Islet precursor cell (in vitro differentiated cells): ENCODE measurements around the gene DTHD1.

Source experiments
- DNase-seq: peaks from one replicate; pipeline ENCODE4 v3.0.0-alpha.2; 2018

Gene DTHD1

DNA sequence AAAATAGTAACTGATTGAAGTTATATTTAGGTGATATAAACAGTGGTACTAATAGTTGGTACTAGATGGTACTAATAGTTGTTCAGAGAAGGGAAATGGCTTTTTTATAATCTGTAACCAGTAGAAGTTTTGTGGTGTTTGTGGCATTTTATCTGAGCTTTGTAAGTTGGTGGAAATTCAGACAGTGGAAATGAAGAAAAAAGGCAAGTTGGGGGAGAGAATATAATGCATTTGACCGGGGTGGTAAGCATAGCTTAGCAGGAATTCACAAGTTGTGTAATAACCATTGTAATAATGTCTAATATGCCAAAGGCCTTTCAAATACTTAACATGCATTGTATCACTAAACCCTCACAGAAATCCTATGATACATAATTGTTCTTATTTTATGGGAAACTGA is 36.3 kb downstream of the DTHD1 start:
- no peak for DNase-seq

DNA sequence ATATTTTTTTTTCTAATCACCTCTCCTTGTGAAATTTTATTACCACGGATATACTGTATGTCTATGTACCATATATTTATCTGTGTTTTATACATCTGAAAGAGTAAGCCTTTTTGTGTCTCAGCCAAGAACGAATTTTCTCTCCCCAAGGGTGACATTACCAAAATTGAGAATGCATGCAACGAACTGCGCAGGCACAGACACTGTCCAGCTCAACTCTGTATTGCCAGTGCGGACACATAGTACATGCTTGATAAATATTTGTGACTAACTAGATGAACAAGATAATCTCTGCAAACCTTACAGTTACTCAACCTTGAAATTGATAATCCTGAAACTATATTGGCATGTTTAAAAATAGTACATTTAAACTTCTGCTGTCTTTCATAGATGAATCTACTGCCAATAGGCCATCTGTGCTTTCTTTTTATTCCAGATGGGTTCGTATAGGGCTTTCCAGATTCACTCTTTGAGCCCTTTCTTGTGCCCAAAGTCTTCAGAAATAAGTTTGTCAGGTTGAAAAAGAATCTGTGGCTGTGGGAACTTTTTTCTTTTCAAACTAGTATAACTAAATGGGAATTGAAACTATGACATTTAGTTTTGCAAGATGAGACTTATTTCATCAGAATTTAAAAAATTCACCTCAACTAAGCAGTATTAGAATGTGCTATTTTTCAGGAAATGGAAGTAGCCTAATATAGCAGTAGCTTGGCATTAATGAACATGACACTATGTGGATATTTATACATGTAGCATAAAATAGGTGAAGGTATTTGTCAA is 38.9 kb downstream of the DTHD1 start:
- DNase-seq = no peak

DNA sequence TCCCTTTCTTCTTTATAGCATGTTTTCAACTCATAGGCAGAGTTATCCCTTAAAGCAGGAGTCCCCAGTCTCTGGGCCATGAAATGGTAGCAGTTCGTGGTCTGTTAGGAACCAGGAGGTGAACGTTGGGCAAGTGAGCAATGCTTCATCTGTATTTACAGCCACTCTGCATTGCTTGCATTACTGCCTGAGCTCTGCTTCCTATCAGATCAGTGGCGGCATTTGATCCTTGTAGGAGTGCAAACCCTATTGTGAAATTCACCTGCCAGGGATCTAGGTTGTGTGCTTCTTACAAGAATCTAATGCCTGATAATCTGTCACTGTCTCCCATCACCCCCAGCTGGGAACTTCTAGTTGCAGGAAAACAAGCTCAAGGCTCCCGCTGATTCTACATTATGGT is 39.8 kb downstream of the DTHD1 start:
- DNase-seq = no peak

DNA sequence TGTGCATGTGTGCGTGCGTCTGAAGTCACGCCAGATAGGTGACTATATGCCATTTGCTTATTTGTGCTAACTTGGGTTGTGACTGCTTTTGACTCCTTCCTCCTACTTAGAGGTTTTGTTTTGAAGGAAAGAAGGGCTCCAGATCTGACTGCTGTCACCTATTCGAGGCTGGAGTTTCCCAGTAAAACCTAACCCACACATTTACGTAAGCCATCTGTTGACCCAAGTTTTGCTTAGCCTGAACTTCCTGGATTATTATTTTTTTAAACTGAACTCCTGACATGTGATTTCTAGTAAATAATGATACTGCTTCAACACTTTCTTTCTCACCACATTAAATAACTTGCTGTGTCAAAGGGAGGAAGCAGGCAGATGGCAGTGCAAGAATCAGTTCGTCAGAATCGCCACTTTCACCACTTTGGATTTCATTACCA is 41.5 kb downstream of the DTHD1 start:
- no peak for DNase-seq

DNA sequence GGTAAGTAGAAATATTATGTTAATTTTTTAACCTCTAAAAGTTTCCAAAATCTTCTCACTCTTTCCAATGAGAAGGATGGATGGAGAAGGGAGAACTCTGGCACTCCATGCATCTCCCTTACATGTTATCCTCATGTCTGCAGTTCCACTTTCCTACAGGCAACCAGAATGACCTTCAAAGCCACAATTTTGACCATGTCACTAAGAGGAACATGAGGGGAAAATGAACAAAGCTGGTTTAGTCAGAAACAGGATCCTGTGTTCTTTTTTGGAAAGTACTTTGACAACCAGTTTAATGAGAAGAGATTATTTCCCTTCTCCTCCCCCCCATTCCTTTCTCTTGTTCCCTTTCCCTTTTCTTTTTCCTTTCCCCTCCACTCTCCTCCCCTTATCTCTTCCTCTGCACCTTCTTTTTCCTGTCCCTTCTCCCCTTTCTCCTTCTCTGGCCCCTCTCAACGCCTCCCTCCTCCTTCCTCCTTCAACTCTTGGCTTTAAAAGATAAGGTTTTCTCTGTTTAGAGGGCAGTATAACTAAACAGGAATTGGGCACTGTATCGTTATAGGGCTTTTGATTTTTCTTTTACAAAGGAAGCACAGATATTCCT is 42.5 kb downstream of the DTHD1 start:
- no peak for DNase-seq

DNA sequence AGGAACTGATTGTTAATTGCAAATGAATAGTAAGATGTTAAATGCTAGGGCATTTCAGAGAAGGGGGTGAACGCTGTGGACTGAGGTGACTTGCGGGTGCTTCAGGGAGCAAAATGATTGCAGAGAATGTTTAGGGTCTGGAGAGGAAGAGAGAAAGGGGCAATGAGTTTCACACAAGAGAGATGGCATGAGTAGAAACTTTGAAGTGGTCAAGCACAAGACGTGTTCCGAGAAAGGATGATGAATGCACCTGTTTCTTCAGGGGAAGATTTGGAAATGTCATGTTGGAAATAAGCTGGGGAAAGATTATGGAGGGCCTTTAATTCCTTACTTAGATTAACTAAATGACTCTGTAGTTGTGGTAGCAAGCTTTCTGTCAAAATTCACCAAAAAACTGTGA is 43.4 kb downstream of the DTHD1 start:
- DNase-seq = no peak

DNA sequence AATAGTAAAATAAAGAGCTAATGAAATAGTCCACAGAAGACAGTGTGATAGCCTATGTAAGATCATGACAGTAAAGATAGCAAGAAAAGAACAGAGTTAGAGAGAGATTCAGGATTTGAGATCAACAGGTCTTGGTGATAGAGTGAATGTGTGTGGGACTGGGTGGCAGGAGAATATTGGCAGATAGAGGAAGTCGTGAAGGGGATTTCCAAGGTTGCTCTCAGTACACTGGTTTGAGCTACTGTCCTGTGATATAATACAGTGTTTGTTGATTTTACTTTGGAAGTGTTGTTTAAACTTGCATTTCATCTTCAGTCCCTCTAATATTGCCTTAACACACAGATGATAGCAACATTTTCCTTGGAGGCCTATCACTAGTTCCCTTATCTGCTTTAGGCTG is 44.1 kb downstream of the DTHD1 start:
- DNase-seq = no peak

DNA sequence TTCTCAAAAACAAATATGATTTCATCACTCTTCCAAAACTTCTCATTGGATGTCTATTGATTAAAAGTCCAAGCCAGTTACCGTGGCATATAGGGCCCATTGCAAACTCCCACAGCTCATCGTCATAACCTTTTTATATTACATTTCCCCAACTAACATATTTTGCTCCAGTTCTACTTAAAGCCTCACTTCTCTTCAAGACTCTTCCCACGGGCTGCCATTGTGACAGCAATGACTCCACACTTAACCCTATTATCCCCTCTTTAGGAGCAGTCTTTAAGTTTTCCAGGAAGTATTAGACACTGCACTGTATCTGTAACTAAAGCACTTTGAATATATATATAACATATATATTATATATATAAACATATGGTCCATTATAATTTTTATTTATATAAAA is 44.5 kb downstream of the DTHD1 start:
- no peak for DNase-seq

DNA sequence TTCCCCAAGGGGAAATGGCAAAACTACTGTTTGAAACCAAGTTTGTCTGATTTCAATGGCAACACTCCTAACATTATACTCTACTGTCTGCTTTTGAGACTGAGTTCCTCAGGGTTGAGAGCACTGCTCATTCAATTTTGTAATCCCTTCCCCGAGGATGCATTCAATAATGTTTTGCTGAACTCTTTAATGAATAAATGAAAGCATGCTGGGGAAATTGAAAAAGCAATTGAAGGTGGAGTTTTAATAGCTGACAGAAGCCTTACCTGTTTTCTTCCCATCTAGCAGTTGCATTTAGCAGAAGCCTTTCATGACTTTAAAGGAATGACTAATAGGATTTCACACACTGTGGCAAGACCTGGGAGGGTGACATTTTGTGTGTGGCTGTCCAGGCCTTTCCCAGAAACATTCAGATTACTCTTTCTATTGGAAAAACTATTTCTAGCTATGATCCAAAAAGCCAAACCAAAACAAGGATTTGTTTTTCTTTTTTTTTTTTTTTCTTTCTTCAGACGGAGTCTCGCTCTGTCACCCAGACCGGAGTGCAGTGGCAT is 45.1 kb downstream of the DTHD1 start:
- no peak for DNase-seq

DNA sequence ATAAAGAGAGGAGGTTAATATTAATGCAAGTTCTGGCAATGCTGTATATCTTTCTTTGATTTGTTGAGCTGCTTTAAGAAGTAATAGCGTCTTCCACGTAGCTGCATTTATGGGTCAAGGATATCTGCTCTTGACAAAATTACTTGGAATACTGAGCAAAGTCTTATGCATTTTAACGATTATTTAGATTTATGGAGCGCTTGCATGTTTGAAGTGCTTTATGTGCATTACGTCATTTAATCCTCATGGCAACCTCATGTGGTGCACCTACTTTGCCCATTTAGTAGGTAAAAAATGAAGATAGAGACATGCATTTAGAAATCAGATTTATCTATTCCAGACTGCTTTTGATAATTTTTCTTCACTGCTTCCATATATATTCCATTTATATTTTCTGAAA is 46.0 kb downstream of the DTHD1 start:
- no peak for DNase-seq

DNA sequence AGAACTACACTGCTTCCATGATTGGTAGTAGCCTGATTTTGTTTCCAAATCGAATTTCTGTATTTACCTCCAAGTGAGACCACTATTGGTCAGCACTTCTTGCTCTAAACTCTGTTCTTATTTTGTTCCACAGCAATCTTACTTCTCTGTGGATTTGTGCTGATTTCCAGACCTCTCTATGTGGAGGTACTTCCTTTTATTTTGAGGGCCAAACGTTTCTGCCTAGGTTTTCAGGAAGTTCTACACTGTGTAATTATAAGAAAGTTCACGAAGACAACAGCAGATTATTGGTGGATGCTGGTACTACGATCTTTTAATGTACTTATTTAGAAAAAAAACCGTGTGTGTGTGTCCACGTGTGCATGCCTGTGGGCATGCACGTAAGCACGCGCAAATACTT is 46.7 kb downstream of the DTHD1 start:
- DNase-seq = no peak

DNA sequence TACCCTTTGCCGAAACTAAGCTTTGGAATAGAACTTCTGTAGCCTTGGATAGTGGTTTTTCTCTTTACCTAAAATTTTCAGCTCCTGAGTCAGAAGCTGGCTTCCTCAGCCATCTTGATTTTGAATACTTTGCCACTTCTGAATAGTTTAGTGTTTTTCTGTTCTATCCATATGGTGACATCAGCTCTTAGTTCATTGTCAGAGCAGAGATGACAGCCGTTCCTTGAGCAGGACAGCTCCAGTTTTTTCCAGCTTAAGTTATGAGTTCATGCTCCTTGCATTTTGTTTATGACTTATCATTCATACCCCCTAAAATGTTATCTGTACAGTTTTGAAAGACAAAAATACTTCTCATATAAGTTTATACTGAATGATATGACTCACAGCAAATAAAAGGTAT is 47.8 kb downstream of the DTHD1 start:
- DNase-seq = no peak

DNA sequence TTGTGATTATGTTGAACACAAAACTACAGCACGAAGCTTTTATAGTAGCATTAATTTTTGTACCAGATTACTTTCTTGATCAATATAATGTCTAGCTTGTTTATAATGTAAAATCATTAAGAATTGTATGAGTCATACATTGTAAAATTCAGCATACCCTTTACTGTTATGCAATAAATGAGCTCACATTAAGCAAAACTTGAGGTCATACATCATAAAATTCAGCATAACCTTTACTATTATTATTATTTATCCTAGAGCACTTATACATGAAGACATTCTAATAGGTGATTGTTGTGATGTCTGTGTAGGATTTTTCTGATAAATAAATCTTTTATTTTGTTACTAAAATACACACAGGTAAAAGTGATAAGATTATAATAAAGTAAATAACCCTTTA is 49.4 kb downstream of the DTHD1 start:
- no peak for DNase-seq

DNA sequence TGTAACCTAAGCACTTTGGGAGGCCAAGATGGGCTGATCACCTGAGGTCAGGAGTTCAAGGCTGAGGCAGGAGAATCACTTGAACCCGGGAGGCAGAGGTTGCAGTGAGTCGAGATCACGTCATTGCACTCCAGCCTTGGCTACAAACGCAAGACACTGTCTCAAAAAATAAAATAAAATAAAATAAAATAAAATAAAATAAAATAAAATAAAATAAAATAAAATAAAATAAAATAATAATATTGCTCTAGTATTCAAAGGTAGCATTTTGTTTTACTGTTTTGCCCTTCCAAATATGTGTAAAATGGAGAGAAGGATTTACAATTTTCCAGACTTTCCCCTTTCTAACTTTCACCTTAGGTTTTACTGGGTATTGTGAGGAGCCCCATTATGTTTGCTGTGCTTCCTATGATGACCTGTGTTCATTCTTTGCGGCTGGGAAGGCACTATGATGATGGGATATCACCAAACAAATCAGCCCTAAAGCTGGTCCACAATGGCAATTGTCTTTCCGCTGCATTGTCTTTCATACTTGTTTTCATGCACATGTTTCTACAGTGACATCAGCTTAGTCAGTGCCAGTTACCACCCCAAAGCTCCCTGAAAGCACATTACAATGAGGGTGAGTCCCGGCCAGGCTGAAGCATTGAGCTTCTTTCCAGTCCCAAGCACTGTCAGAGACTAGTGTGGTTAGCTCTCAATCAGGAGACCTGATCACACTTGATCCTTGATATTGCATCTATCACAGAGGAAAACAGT is 50.8 kb downstream of the DTHD1 start:
- no peak for DNase-seq

DNA sequence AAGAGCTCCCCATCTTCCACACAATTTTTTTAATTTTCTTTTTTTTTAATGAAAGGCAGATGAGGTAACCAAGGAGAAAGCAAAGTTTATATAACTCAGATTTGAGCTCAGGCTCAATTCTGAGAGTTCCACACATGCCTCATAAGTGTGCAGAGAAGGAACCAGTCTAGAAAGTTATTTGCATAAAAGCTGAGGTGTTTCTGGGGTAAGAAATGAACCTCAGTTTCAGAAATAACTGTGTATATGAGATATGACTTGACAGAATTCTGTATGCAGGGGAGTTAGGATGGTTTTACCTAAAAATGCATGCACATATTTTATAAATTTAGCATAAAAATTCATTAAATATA is 51.3 kb downstream of the DTHD1 start:
- no peak for DNase-seq

DNA sequence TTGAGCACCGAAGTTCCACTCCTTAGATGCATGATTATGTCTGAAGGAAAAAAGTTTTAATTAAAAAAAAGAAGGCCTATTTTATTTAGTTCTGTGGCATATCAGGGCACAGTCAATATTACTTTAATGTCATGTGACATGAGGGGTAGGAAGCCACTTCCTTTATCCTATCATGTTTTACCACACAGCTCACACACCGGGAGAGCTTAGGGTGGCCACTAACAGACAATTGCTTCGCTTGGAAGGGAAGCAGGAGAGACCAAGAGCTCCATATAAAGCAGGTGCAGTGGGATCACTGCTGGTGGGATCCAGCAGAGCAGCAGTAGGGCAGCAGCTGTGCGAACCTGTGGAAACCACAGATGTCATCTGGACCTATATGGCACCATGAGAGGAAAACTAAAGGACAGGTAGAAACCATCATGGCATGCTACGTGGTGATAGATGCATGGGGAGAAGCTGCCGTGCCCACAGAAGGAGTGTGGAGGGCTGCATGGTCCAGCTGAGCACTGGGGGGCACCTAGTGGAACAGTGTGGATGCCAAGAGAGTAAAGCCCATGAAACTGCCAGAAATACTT is 52.0 kb downstream of the DTHD1 start:
- DNase-seq = no peak

DNA sequence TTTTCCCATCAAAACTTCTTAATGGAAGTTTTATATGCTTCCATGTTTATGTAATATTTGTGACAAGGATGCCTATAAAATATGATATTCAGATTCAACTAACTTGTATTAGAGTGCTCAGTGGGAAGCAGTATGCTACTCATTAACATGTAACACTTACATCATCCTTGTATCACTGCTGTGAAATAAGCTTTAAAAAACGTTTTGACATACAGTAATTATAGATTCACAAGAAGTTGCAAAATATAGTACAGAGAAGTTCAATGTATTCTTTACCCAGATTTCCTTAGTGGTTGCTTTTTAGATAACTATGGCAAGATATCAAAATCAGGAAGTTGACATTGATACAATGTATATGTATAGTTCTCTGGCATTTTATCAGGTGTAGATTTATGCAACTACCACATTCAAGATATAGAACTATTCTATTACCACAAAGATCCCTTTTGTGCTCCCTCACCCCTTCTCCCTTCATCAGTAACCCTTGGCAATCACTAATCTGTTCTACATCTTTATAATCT is 56.3 kb downstream of the DTHD1 start:
- no peak for DNase-seq

DNA sequence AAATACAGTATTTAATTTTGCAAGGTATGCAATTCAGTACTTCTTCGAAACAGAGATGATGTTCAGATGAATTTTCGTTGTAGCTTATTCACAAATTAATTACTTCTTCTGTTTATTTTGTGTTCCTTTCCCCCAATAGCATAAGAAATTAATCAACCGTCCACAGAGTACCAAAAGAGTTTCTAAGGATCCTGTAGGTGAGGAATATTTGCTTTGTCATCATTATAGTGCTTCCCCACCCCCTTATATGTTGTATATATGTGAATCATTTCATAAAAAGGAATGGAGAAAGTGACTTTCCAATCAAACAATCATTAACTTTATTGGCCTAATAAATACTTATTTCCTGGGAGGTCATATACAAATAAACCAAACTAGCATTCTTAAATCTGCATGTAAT is 57.6 kb downstream of the DTHD1 start:
- no peak for DNase-seq

DNA sequence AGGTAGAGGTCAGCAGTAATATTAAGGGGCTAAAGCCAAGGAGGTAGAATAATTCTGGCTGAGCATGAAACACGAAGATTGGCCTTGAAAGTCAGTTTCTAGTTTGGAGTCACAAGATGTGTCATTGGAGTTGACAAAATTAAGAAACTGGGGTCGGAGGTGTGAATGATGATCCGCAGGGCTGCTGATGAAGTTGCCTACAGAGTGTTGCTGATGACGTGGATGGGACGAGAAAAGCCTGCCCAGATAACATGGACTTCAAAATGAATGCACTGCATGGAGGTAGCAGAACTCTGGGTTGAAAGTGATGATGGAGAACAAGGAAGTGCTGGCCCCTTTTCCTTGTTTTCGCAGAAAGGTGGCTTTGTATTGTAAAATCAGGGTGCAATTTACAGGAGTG is 60.5 kb downstream of the DTHD1 start:
- DNase-seq = no peak

DNA sequence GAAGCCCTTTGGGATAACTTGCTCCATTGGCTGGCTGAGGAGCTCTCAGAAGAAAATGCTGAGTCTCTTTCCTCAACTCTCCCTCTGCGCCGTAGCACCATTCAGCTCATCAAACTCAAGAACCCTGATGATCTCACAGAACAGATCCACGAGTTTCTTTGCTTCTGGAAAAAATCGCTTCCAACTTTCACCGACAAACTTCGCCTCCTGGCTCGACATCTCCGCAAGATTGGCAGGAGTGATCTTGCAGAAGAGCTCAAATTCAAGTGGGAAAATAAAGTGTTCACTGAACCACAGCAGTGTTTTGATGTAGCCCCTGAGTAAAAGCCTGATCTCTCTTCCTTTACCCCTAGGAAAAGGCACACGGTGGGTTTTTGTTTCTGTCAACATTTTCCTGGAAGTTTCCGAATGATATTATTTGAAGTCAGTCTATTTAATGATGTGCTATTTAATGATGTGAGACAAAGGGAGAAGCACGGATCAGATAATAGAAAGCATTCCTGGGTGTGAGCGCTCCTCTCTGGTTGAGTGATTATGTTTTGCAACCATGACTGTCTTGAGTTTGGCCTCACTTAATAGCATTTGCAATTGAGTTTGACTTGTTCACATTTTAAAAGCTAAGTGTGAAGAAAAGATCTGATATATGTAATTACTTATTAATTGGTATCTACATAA is 62.2 kb downstream of the DTHD1 start:
- DNase-seq = no peak

DNA sequence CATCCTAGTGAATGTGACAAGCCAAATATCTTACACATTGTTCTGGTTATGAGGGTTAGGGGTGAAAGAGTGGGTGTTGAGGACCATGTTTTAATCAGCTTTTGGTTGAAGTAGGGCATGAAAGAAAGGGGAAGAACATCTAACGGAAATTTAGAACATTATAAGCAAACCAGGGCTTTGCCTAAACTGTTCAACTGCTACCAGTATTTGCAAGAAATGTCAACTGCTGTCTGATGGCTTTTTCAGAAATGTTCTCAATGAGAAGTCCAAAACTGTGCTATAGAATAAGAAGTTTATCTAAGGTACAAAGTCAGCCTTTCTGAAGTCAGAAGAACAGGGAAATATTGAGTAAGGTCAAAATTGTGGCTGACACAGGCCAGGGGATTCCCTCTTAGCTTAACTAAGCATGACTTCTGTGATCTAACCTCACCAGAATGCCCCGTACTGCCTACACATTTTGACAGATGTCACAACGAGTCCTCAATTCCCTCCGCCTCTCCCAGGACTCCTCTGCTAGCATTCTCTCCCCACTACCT is 67.1 kb downstream of the DTHD1 start:
- no peak for DNase-seq

DNA sequence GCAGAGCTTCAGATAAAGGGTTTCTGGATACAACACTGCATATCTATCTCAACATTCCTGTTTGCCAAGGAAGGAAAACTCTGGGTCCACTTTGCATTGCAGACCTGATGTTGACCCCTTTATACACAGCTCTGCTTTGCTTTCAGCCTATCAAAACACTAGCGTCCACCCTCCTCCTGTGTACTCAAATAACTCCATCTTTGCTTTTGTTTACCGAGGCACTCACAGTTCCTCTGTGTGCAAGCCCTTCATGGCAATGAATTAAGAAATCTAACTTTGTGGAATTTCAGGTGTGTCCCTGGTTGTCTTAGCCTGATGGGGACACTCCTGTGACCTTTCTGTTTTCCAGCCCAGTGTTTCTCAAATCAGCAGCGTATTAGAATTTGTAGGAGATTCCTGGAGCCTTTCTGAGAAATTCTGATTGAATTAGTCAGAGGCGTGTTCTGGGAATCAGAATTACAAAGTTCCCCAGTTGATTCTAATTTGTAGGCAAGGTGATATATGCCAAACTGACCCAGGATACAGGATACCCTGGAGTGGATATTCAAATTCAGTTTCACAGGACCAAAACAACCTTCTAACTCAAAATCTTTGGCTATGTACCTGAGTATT is 68.6 kb downstream of the DTHD1 start:
- DNase-seq = no peak
